ENCODE results near the gene MSI2.

DNA sequence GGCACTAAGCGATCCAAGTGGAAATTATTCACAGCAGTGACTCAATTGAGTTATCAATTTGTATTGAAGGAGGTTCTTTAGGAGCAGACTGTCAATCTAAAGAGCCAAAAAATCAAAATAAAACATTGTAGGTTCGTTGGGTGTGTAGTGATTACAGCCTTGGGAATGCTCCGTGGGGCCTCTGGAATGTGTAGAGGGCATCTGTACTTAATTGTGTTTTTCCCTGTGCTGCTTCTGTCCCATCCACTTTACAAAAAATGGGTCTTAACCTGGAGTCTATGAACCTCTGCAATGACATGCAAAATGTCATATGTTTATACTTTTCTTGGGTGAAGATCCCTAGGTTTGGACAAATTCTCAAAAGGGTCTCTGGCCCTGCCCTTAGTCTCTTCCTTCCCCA lies 273.7 kb downstream of the MSI2 start:
- TF ChIP-seq, protein P1, sequence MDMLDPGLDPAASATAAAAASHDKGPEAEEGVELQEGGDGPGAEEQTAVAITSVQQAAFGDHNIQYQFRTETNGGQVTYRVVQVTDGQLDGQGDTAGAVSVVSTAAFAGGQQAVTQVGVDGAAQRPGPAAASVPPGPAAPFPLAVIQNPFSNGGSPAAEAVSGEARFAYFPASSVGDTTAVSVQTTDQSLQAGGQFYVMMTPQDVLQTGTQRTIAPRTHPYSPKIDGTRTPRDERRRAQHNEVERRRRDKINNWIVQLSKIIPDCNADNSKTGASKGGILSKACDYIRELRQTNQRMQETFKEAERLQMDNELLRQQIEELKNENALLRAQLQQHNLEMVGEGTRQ (IDR thresholded peaks at IDR 0.05; ENCODE audit: borderline replicate concordance, low read depth, low read length), result no peak
- no peak for TF ChIP-seq EZH2phosphoT487 (IDR thresholded peaks at IDR 0.05; ENCODE audit: borderline replicate concordance, low read depth)
- TF ChIP-seq, protein P2, sequence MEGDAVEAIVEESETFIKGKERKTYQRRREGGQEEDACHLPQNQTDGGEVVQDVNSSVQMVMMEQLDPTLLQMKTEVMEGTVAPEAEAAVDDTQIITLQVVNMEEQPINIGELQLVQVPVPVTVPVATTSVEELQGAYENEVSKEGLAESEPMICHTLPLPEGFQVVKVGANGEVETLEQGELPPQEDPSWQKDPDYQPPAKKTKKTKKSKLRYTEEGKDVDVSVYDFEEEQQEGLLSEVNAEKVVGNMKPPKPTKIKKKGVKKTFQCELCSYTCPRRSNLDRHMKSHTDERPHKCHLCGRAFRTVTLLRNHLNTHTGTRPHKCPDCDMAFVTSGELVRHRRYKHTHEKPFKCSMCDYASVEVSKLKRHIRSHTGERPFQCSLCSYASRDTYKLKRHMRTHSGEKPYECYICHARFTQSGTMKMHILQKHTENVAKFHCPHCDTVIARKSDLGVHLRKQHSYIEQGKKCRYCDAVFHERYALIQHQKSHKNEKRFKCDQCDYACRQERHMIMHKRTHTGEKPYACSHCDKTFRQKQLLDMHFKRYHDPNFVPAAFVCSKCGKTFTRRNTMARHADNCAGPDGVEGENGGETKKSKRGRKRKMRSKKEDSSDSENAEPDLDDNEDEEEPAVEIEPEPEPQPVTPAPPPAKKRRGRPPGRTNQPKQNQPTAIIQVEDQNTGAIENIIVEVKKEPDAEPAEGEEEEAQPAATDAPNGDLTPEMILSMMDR (IDR thresholded peaks at IDR 0.05), result no peak
